CD8-positive, alpha-beta memory T cell (primary cell): ENCODE results near the gene NKD2. TPM values are rescaled to one million over a fixed set of nuclear protein-coding genes. Genes with fewer than 3 reads are reported as not detected.
A peak's percentile ranks its signal among the peaks of the same experiment; 100 is the strongest.

Experiments used
- CTCF ChIA-PET: fragments of 350-600 bp; sonication (Branson Sonifier 250); formaldehyde crosslinking; loops from one replicate; lab custom pipeline; 2021; ENCODE audit warnings: antibody characterized with exemption; lab: Charles Lee
- POLR2A ChIA-PET: fragments of 350-600 bp; sonication (Branson Sonifier 250); formaldehyde crosslinking; loops from one replicate; lab custom pipeline; 2021; ENCODE audit warnings: antibody characterized with exemption; lab: Charles Lee
- DNase-seq, 5 donors: peaks; one replicate each; pipeline versions ENCODE4 v3.0.0 to v3.0.0-alpha.2; 2020 to 2022; ENCODE audit warnings: mixed read lengths in 1 of 5
- H3K27ac ChIP-seq: one replicate; pipeline ENCODE4 v1.7.0; 2013; ENCODE audit warnings: low read depth, mild to moderate bottlenecking, low read length, moderate library complexity
- H3K27me3 ChIP-seq: 2 replicates; pipeline ENCODE4 v1.7.0; 2013; ENCODE audit warnings: low read length, mild to moderate bottlenecking; ENCODE audit not compliant: insufficient read depth, poor library complexity, severe bottlenecking
- H3K36me3 ChIP-seq: 2 replicates; pipeline ENCODE4 v1.7.0; 2013; ENCODE audit warnings: mild to moderate bottlenecking, low read length, moderate library complexity; ENCODE audit not compliant: insufficient read depth
- H3K4me1 ChIP-seq: 2 replicates; pipeline ENCODE4 v1.7.0; 2013; ENCODE audit warnings: mild to moderate bottlenecking, low read length, moderate library complexity; ENCODE audit not compliant: insufficient read depth
- H3K4me3 ChIP-seq: 2 replicates; pipeline ENCODE4 v1.7.0; 2013; ENCODE audit warnings: mild to moderate bottlenecking, low read length
- H3K9me3 ChIP-seq: 2 replicates; pipeline ENCODE4 v1.7.0; 2013; ENCODE audit warnings: mild to moderate bottlenecking, low read length
- H3K27ac Mint-ChIP-seq, 8 donors: one replicate each; pipeline ENCODE4 v1.8.0; 2020 to 2021; ENCODE audit warnings: mixed read lengths in 8 of 8, mild to moderate bottlenecking in 6 of 8, inconsistent platforms in 3 of 8, moderate library complexity in 3 of 8
- H3K27me3 Mint-ChIP-seq, 2 donors: one replicate each; pipeline ENCODE4 v1.8.0; 2020 to 2021; ENCODE audit warnings: mixed read lengths in 2 of 2, mild to moderate bottlenecking in 1 of 2, moderate library complexity in 1 of 2
- H3K36me3 Mint-ChIP-seq, 3 donors: one replicate each; pipeline ENCODE4 v1.8.0; 2020 to 2021; ENCODE audit warnings: mixed read lengths in 3 of 3, inconsistent platforms in 1 of 3, mild to moderate bottlenecking in 1 of 3
- H3K4me1 Mint-ChIP-seq, 3 donors: one replicate each; pipeline ENCODE4 v1.8.0; 2020 to 2021; ENCODE audit warnings: mixed read lengths in 3 of 3, inconsistent platforms in 1 of 3, mild to moderate bottlenecking in 1 of 3
- H3K4me3 Mint-ChIP-seq, 7 donors: one replicate each; pipeline ENCODE4 v1.8.0; 2020 to 2021; ENCODE audit warnings: mixed read lengths in 7 of 7, mild to moderate bottlenecking in 6 of 7, moderate library complexity in 4 of 7, inconsistent platforms in 2 of 7
- H3K9me3 Mint-ChIP-seq, 5 donors: one replicate each; pipeline ENCODE4 v1.8.0; 2020 to 2022; ENCODE audit warnings: mixed read lengths in 5 of 5, mild to moderate bottlenecking in 3 of 5, moderate library complexity in 2 of 5, inconsistent platforms in 1 of 5
- polyA plus RNA-seq: library from polyadenylated mRNA; unstranded; fragments of 300-500 nt; fragmentation: Illumina TruSeq; gene quantifications from one replicate; pipeline ENCODE4 v1.2.3, GENCODE V29; 2021
- total RNA-seq, 2 experiments: library from RNA; stranded (reverse); gene quantifications; one replicate each; pipeline ENCODE4 v1.2.3, GENCODE V29; 2021

The NKD2 gene
- total and polyA plus RNA-seq, 3 experiments from 2014 or later = 0.20 to 0.48 TPM; not detected in 1

GRCh38 chr5:1076406-1076805, 67.8 kb downstream of the NKD2 start:
- no peaks in the 10 kb centered on the region for H3K9me3 ChIP-seq
- H3K4me3 ChIP-seq = no peak overlapping the region
- H3K4me1 Mint-ChIP-seq = no peaks in the 10 kb centered on the region
- DNase-seq = no peak
- H3K36me3 ChIP-seq = peaks cover 5% of the 10 kb centered on the region
- H3K27ac ChIP-seq = no peak overlapping the region
- H3K27me3 ChIP-seq = no peaks in the 10 kb centered on the region
- peaks cover 0 to 10% (median 0%) of the 10 kb centered on the region in 3 donors for H3K36me3 Mint-ChIP-seq
- peak overlapping the region in 1 of 7 donors; percentile 23 for H3K4me3 Mint-ChIP-seq
- no peaks in the 10 kb centered on the region for H3K27me3 Mint-ChIP-seq
- peak overlapping the region in 1 of 8 donors; percentile 51 for H3K27ac Mint-ChIP-seq
- CTCF ChIA-PET = no interaction called here
- H3K4me1 ChIP-seq = no peaks in the 10 kb centered on the region
- POLR2A ChIA-PET = no interaction called here
- no peaks in the 10 kb centered on the region for H3K9me3 Mint-ChIP-seq

GRCh38 chr5:1077026-1077425, 68.4 kb downstream of the NKD2 start:
- no peak for DNase-seq
- Mint-ChIP-seq H3K27ac (no peak overlapping the region), H3K27me3 (no peaks in the 10 kb centered on the region), H3K4me1 (no peaks in the 10 kb centered on the region), H3K4me3 (no peak overlapping the region), H3K9me3 (no peaks in the 10 kb centered on the region), H3K36me3 (peaks cover 0 to 11% (median 0%) of the 10 kb centered on the region in 3 donors)
- Histone ChIP-seq H3K4me3 (no peak overlapping the region), H3K4me1 (no peaks in the 10 kb centered on the region), H3K27ac (no peak overlapping the region), H3K36me3 (peaks cover 5% of the 10 kb centered on the region), H3K27me3 (no peaks in the 10 kb centered on the region), H3K9me3 (no peaks in the 10 kb centered on the region)
- ChIA-PET CTCF (no interaction called here), POLR2A (no interaction called here)

DNA sequence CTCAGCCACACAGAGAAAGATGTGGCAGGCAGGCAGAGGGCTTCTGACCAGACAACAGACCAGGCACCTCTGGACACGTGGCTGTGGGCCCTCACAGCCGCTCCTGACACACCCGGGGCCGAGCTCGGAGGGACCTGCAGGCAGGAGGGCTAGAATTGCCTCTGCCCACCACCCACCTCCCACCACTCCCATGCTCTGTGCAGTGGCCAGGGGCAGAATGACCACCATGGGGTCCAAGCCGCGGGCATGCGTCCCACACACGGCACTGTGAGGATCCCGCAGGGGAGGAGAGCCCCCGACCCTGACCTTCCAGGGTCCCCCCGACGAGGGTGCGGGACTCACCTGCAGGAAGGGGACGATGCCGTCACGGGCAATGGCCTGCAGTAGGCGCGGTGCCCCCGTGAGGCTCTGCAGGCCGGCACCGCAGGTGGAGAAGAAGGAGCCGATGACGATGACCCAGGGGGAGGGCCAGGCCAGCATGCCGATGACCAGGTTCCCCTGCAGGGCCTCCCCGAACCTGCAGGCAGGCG, 69.0 kb downstream of the NKD2 start:
- Histone ChIP-seq H3K27me3 (no peaks in the 10 kb centered on the region), H3K4me1 (no peaks in the 10 kb centered on the region), H3K36me3 (peaks cover 5% of the 10 kb centered on the region), H3K27ac (no peak overlapping the region), H3K9me3 (no peaks in the 10 kb centered on the region), H3K4me3 (no peak overlapping the region)
- Mint-ChIP-seq H3K36me3 (peaks cover 0 to 11% (median 0%) of the 10 kb centered on the region in 3 donors), H3K27me3 (no peaks in the 10 kb centered on the region), H3K9me3 (no peaks in the 10 kb centered on the region), H3K27ac (no peak overlapping the region), H3K4me3 (no peak overlapping the region), H3K4me1 (no peaks in the 10 kb centered on the region)
- DNase-seq = no peak
- CTCF ChIA-PET = no interaction called here
- POLR2A ChIA-PET = no interaction called here

- no peak for DNase-seq
- Histone ChIP-seq H3K27ac (no peak overlapping the region), H3K4me3 (no peak overlapping the region), H3K27me3 (no peaks in the 10 kb centered on the region), H3K4me1 (no peaks in the 10 kb centered on the region), H3K36me3 (peaks cover 5% of the 10 kb centered on the region), H3K9me3 (no peaks in the 10 kb centered on the region)
- ChIA-PET CTCF (no interaction called here), POLR2A (no interaction called here)
- Mint-ChIP-seq H3K27ac (no peak overlapping the region), H3K4me1 (no peaks in the 10 kb centered on the region), H3K4me3 (no peak overlapping the region), H3K27me3 (no peaks in the 10 kb centered on the region), H3K36me3 (peaks cover 0 to 11% (median 0%) of the 10 kb centered on the region in 3 donors), H3K9me3 (no peaks in the 10 kb centered on the region)
These were observed 69.6 kb downstream of the NKD2 start for GRCh38 chr5:1078206-1078605.

GRCh38 chr5:1078851-1079250, 70.2 kb downstream of the NKD2 start:
- Mint-ChIP-seq H3K4me3 (no peak overlapping the region), H3K36me3 (peaks cover 0 to 11% (median 0%) of the 10 kb centered on the region in 3 donors), H3K9me3 (no peaks in the 10 kb centered on the region), H3K27ac (no peak overlapping the region), H3K27me3 (no peaks in the 10 kb centered on the region), H3K4me1 (no peaks in the 10 kb centered on the region)
- Histone ChIP-seq H3K27ac (no peak overlapping the region), H3K9me3 (no peaks in the 10 kb centered on the region), H3K27me3 (no peaks in the 10 kb centered on the region), H3K36me3 (peaks cover 5% of the 10 kb centered on the region), H3K4me3 (no peak overlapping the region), H3K4me1 (no peaks in the 10 kb centered on the region)
- no peak for DNase-seq
- ChIA-PET POLR2A (no interaction called here), CTCF (no interaction called here)

DNA sequence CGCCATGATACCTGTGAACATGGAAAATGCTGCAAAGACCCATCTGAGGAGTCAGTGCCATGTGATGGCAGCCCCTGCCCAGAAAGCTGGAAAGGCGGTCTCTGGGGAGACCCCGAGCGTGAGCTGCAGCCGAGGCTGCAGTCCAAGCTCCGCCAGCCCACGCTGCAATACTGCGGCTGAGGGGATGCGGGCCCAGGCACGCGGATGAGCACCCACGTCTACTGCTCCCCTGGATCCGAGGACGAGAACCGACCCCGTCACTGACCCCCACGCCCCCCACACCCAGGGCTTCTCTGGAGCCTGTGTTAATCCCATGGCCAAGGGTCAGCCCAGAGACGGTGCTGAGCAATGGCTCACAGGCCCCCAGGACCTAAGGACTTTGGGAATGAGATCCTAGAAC, 70.9 kb downstream of the NKD2 start:
- Mint-ChIP-seq H3K4me3 (no peak overlapping the region), H3K9me3 (no peaks in the 10 kb centered on the region), H3K27me3 (no peaks in the 10 kb centered on the region), H3K27ac (no peak overlapping the region), H3K36me3 (peaks cover 0 to 11% (median 0%) of the 10 kb centered on the region in 3 donors), H3K4me1 (no peaks in the 10 kb centered on the region)
- Histone ChIP-seq H3K27ac (no peak overlapping the region), H3K9me3 (no peaks in the 10 kb centered on the region), H3K36me3 (peaks cover 5% of the 10 kb centered on the region), H3K27me3 (no peaks in the 10 kb centered on the region), H3K4me3 (no peak overlapping the region), H3K4me1 (no peaks in the 10 kb centered on the region)
- ChIA-PET POLR2A (no interaction called here), CTCF (no interaction called here)
- DNase-seq = no peak

DNA sequence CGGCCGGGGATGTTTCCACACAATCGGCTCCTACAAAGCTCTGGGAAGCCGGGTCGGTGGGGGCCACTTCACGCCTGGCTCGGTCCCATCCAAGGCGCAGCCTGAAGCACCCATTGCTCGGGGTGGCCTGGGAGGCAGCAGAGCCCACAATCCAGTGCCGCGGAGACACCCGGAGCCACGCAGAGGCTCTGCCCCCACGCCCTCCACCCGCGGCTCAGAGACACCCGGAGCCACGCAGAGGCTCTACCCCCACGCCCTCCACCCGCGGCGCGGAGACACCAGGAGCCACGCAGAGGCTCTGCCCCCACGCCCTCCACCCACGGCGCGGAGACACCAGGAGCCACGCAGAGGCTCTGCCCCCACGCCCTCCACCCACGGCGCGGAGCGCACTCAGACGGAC, 71.4 kb downstream of the NKD2 start:
- H3K4me3 Mint-ChIP-seq = no peak overlapping the region
- no peak for DNase-seq
- Histone ChIP-seq H3K4me3 (no peak overlapping the region), H3K9me3 (no peaks in the 10 kb centered on the region), H3K4me1 (no peaks in the 10 kb centered on the region), H3K27ac (no peak overlapping the region), H3K36me3 (peaks cover 5% of the 10 kb centered on the region), H3K27me3 (no peaks in the 10 kb centered on the region)
- no peak overlapping the region for H3K27ac Mint-ChIP-seq
- H3K27me3 Mint-ChIP-seq = no peaks in the 10 kb centered on the region
- ChIA-PET POLR2A (no interaction called here), CTCF (no interaction called here)
- peaks cover 0 to 11% (median 0%) of the 10 kb centered on the region in 3 donors for H3K36me3 Mint-ChIP-seq
- H3K4me1 Mint-ChIP-seq = no peaks in the 10 kb centered on the region
- no peaks in the 10 kb centered on the region for H3K9me3 Mint-ChIP-seq

GRCh38 chr5:1080432-1080831, 71.8 kb downstream of the NKD2 start:
- no peak overlapping the region for H3K27ac Mint-ChIP-seq
- Histone ChIP-seq H3K9me3 (no peaks in the 10 kb centered on the region), H3K36me3 (peaks cover 5% of the 10 kb centered on the region), H3K4me3 (no peak overlapping the region), H3K27me3 (no peaks in the 10 kb centered on the region), H3K4me1 (no peaks in the 10 kb centered on the region), H3K27ac (no peak overlapping the region)
- peaks cover 0 to 9% (median 0%) of the 10 kb centered on the region in 3 donors for H3K36me3 Mint-ChIP-seq
- no peaks in the 10 kb centered on the region for H3K27me3 Mint-ChIP-seq
- no peaks in the 10 kb centered on the region for H3K4me1 Mint-ChIP-seq
- DNase-seq = no peak
- no peak overlapping the region for H3K4me3 Mint-ChIP-seq
- ChIA-PET CTCF (no interaction called here), POLR2A (no interaction called here)
- no peaks in the 10 kb centered on the region for H3K9me3 Mint-ChIP-seq
